ENCODE data around the gene HYAL3. TPM values are rescaled to one million over a fixed set of nuclear protein-coding genes. Genes with fewer than 3 reads are reported as not detected.
"Not testable (repeated sequence)": the region's sequence is repeated elsewhere in the genome, so short reads cannot be mapped to it uniquely, and the experiment has no call there.

HYAL3 gene
- total RNA-seq, 4 donors from 2014 or later: 2.1 to 6.7 (median 3.4) TPM

GRCh38 chr3:50265571-50265970 is 33.6 kb downstream of the HYAL3 start:
- H3K27me3 ChIP-seq: no peaks in the 10 kb centered on the region
- no CpG with 5 or more reads among the region's 1 CpG for WGBS
- no peaks in the 10 kb centered on the region for H3K36me3 ChIP-seq
- DNase-seq (ENCODE audit: extremely low spot score): no peak
- TF ChIP-seq EP300 (IDR thresholded peaks at IDR 0.05) (no peak), CTCF (IDR thresholded peaks at IDR 0.05) (no peak), POLR2A (IDR thresholded peaks at IDR 0.05; ENCODE audit: low read depth) (no peak), POLR2AphosphoS5 (IDR thresholded peaks at IDR 0.05) (no peak)
- H3K4me3 ChIP-seq: peak overlapping the region in 2 of 4 donors; percentile 11 to 24
- peaks cover 65 to 94% (median 89%) of the 10 kb centered on the region in 4 donors for H3K4me1 ChIP-seq
- intact Hi-C loops (cut with DNase I): no loop called here
- H3K9me3 ChIP-seq: no peaks in the 10 kb centered on the region
- H3K27ac ChIP-seq (replicated peaks in 1 of 4): peak overlapping the region; percentile 93 to 100 (median 96)

GRCh38 chr3:50264964-50265485 is 34.2 kb downstream of the HYAL3 start:
- H3K4me1 ChIP-seq: peaks cover 67 to 97% (median 92%) of the 10 kb centered on the region in 4 donors
- no peaks in the 10 kb centered on the region for H3K36me3 ChIP-seq
- peak overlapping the region in 3 of 4 donors; percentile 11 to 24 (median 14) for H3K4me3 ChIP-seq
- H3K27me3 ChIP-seq: no peaks in the 10 kb centered on the region
- WGBS: 49% methylated on average over 5 of the region's 7 CpGs
- intact Hi-C loops (cut with DNase I): no loop called here
- TF ChIP-seq EP300 (IDR thresholded peaks at IDR 0.05): no peak
- no peak for TF ChIP-seq POLR2A (IDR thresholded peaks at IDR 0.05; ENCODE audit: low read depth)
- TF ChIP-seq CTCF (IDR thresholded peaks at IDR 0.05): no peak
- TF ChIP-seq POLR2AphosphoS5 (IDR thresholded peaks at IDR 0.05): peak in 1 of 2 donors; percentile 69
- H3K9me3 ChIP-seq: no peaks in the 10 kb centered on the region
- no peak for DNase-seq (ENCODE audit: extremely low spot score)
- peak overlapping the region; percentile 93 to 100 (median 96) for H3K27ac ChIP-seq (replicated peaks in 1 of 4)

- WGBS: 17% methylated on average over 7 of the region's 7 CpGs
These were observed 34.7 kb downstream of the HYAL3 start for GRCh38 chr3:50264383-50264963.

DNA sequence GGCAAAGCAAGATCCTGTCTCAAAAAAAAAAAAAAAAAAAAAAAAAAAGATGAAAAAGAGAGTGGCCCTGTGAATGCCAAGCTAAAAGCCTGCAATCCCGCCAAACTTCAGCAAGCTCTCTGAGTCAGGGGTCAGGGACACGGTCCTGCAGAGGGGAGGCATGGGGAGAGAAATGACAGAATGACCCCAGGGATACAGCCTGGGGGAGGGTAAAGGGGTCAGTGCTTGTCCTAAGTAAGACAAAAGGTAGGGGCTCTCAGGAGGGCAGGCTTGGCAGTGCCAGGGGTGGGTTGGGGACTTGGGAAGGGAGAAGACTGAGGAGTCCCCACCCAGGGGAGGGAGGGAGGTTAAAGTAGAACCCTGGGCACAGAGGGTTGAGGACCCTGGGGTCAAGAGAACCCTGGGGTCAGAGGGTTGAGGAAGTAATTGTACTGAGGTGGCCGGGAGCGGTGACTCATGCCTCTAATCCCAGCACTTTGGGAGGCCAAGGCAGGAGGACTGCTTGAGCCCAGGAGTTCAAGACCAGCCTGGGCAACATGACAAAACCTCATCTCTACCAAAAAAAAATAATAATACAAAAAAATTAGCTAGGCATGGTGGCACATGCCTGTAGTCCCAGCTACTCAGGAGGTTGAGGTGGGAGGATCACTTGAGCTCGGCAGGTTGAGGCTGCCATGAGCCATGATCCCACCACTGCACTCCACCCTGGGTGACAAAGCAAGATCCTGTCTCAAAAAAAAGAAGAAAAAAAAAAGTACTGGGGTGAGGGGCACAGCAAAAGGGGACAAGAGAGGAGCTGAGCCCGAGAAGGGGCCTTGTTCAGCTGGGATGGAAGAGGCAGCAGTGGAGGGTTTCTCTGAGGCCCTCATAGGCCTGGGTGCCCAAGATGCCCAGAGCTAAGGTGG is 35.5 kb downstream of the HYAL3 start:
- Histone ChIP-seq H3K4me1 (peaks cover 72 to 96% (median 91%) of the 10 kb centered on the region in 4 donors), H3K27me3 (no peaks in the 10 kb centered on the region), H3K36me3 (peaks cover 0 to 9% (median 3%) of the 10 kb centered on the region in 4 donors), H3K9me3 (no peaks in the 10 kb centered on the region), H3K27ac (replicated peaks in 1 of 4) (peak overlapping the region; percentile 93 to 100 (median 96)), H3K4me3 (peak overlapping the region in 2 of 4 donors; percentile 11 to 30)
- WGBS: 52% methylated on average over 6 of the region's 6 CpGs
- TF ChIP-seq POLR2A (IDR thresholded peaks at IDR 0.05; ENCODE audit: low read depth): no peak
- no peak for TF ChIP-seq EP300 (IDR thresholded peaks at IDR 0.05)
- TF ChIP-seq POLR2AphosphoS5 (IDR thresholded peaks at IDR 0.05): no peak
- no peak for TF ChIP-seq CTCF (IDR thresholded peaks at IDR 0.05)
- DNase-seq (ENCODE audit: extremely low spot score): no peak
- intact Hi-C loops (cut with DNase I): no loop called here

More at GRCh38 chr3:50264383-50264963, 34.7 kb downstream of the HYAL3 start:
- intact Hi-C loops (cut with DNase I): no loop called here
- Histone ChIP-seq H3K4me1 (peaks cover 70 to 97% (median 92%) of the 10 kb centered on the region in 4 donors), H3K27me3 (no peaks in the 10 kb centered on the region), H3K27ac (replicated peaks in 1 of 4) (peak overlapping the region; percentile 93 to 100 (median 96)), H3K9me3 (no peaks in the 10 kb centered on the region), H3K4me3 (peak overlapping the region in 2 of 4 donors; percentile 11 to 30), H3K36me3 (peaks cover 0 to 2% (median 0%) of the 10 kb centered on the region in 4 donors)
- peak; percentile 94 for DNase-seq (ENCODE audit: extremely low spot score)
- peak in 1 of 2 donors; percentile 35 for TF ChIP-seq POLR2AphosphoS5 (IDR thresholded peaks at IDR 0.05)
- TF ChIP-seq POLR2A (IDR thresholded peaks at IDR 0.05; ENCODE audit: low read depth): no peak

GRCh38 chr3:50262778-50263177 is 36.4 kb downstream of the HYAL3 start:
- intact Hi-C loops (cut with DNase I): no loop called here
- WGBS: 87% methylated on average over 7 of the region's 7 CpGs
- H3K4me1 ChIP-seq: peaks cover 63 to 94% (median 89%) of the 10 kb centered on the region in 4 donors

DNA sequence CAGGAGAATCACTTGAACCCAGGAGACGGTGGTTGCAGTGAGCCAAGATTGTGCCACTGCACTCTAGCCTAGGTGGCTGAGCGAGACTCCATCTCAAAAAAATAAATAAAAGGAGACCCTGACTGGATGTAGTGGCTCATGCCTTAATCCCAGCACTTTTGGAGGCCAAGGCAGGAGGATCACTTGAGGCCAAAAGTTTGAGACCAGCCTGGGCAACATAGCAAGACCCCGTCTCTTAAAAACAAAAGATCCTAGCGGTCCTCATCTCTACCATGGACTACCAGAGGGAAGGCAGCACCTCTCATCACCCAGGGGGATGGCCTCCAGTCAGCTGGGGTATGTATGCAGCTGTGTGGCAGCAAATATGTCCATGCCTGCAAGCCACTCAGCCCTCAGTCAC is 37.0 kb downstream of the HYAL3 start:
- H3K36me3 ChIP-seq: peaks cover 8 to 24% (median 18%) of the 10 kb centered on the region in 4 donors
- H3K9me3 ChIP-seq; H3K4me3 ChIP-seq; intact Hi-C loops (cut with DNase I); H3K27me3 ChIP-seq; DNase-seq (ENCODE audit: extremely low spot score): not testable (repeated sequence)
- WGBS: 100% methylated on average over 4 of the region's 4 CpGs
- H3K27ac ChIP-seq (replicated peaks in 1 of 4): peak overlapping the region; percentile 93 to 100 (median 96)
- peaks cover 65 to 95% (median 90%) of the 10 kb centered on the region in 4 donors for H3K4me1 ChIP-seq

More at GRCh38 chr3:50262778-50263177, 36.4 kb downstream of the HYAL3 start:
- TF ChIP-seq POLR2A (IDR thresholded peaks at IDR 0.05; ENCODE audit: low read depth): no peak
- TF ChIP-seq EP300 (IDR thresholded peaks at IDR 0.05): no peak
- TF ChIP-seq POLR2AphosphoS5 (IDR thresholded peaks at IDR 0.05): no peak
- no peak for TF ChIP-seq CTCF (IDR thresholded peaks at IDR 0.05)
- no peak overlapping the region for H3K4me3 ChIP-seq
- peaks cover 2 to 18% (median 12%) of the 10 kb centered on the region in 4 donors for H3K36me3 ChIP-seq
- peak overlapping the region; percentile 93 to 100 (median 96) for H3K27ac ChIP-seq (replicated peaks in 1 of 4)
- H3K27me3 ChIP-seq: no peaks in the 10 kb centered on the region
- DNase-seq (ENCODE audit: extremely low spot score): no peak
- H3K9me3 ChIP-seq: no peaks in the 10 kb centered on the region

Data from esophagus muscularis mucosa (tissue), 4 donors.